Measurements from ENCODE around the gene ATP4B. TPM values are rescaled to one million over a fixed set of nuclear protein-coding genes. Genes with fewer than 3 reads are reported as not detected.

The ATP4B gene
- total RNA-seq, 1 experiment from 2014 or later = not detected

GRCh38 chr13:113655346-113656002, 2.5 kb downstream of the ATP4B start:
- ATAC-seq = no peak
- ChIA-PET CTCF (interaction anchor here (1.0 to 1.2 kb wide), 2 partner anchors 34 to 147 kb away, joined by 3 read pairs; no protein-coding TSS in a partner anchor), POLR2A (interaction anchor here (0.6 kb wide), 1 partner anchor 232 kb away, joined by 3 read pairs; no protein-coding TSS in a partner anchor)

More at GRCh38 chr13:113655346-113656002, 2.5 kb downstream of the ATP4B start:
- DNase-seq (ENCODE audit: low spot score) = peak; percentile 11
- TF ChIP-seq ZNF281 (CRISPR knock-in tag; IDR thresholded peaks at IDR 0.05) (no peak), SMAD4 (CRISPR knock-in tag; IDR thresholded peaks at IDR 0.05) (no peak), SOX15 (CRISPR knock-in tag; IDR thresholded peaks at IDR 0.05) (no peak), ZBTB43 (CRISPR knock-in tag; IDR thresholded peaks at IDR 0.05) (no peak), RELA (CRISPR knock-in tag; IDR thresholded peaks at IDR 0.05; ENCODE audit: borderline replicate concordance) (no peak), ESRRA (CRISPR knock-in tag; IDR thresholded peaks at IDR 0.05; ENCODE audit: borderline replicate concordance) (no peak), USF1 (CRISPR knock-in tag; IDR thresholded peaks at IDR 0.05) (no peak), HMGXB4 (CRISPR knock-in tag; IDR thresholded peaks at IDR 0.05) (no peak), ZNF317 (CRISPR knock-in tag; IDR thresholded peaks at IDR 0.05; ENCODE audit: borderline replicate concordance, low read depth) (no peak), OVOL2 (CRISPR knock-in tag; IDR thresholded peaks at IDR 0.05; ENCODE audit: borderline replicate concordance) (no peak), ZNF263 (CRISPR knock-in tag; IDR thresholded peaks at IDR 0.05; ENCODE audit: low read depth) (no peak), ZNF532 (CRISPR knock-in tag; IDR thresholded peaks at IDR 0.05; ENCODE audit: borderline replicate concordance) (no peak), GABPB1 (CRISPR knock-in tag; IDR thresholded peaks at IDR 0.05) (no peak)
- Mint-ChIP-seq H3K4me3 (no peak overlapping the region), H3K9me3 (no peaks in the 10 kb centered on the region), H3K27me3 (ENCODE audit: low read depth) (no peaks in the 10 kb centered on the region; the same call in 1 of the 2 replicates), H3K27ac (no peak overlapping the region), H3K4me1 (no peaks in the 10 kb centered on the region), H3K36me3 (no peaks in the 10 kb centered on the region)

Measured in WTC11 (cell line).